Brain microvascular endothelial cell (primary cell): ENCODE measurements around the gene PRPH2.
A peak's percentile ranks its signal among the peaks of the same experiment; 100 is the strongest.

Experiments
- DNase-seq: peaks from one replicate; pipeline ENCODE4 v3.0.0-alpha.2; 2020
- H3K27ac ChIP-seq: fragments of 250-450 bp; sonication (Bioruptor Pico); 2 replicates; pipeline ENCODE4 v1.5.1; 2020; ENCODE audit warnings: mild to moderate bottlenecking, moderate library complexity
- H3K27me3 ChIP-seq: fragments of 250-450 bp; sonication (Bioruptor Pico); replicated peaks from 2 replicates; pipeline ENCODE4 v1.5.1; 2020; ENCODE audit warnings: mild to moderate bottlenecking
- H3K36me3 ChIP-seq: fragments of 250-450 bp; sonication (Bioruptor Pico); replicated peaks from 2 replicates; pipeline ENCODE4 v1.5.1; 2020; ENCODE audit warnings: mild to moderate bottlenecking
- H3K4me3 ChIP-seq: 2 replicates; pipeline ENCODE4 v1.5.1; 2011; ENCODE audit warnings: low read depth, mild to moderate bottlenecking, control low read depth, low read length, moderate library complexity
- CTCF ChIP-seq: IDR thresholded peaks from 2 replicates; pipeline ENCODE4 v1.5.1; 2011; ENCODE audit warnings: low read depth, mild to moderate bottlenecking, moderate library complexity, low read length, control low read depth, inconsistent platforms; ENCODE audit errors: missing control alignments
- in situ Hi-C: cut with HindIII; loops from 2 replicates; pipeline ENCODE4 v1.10.0; 2017; ENCODE audit warnings: low sequenced_read_pairs, low pct_ligation_motif_present

Gene PRPH2

GRCh38 chr6:42756722-42757121 lies 34.3 kb upstream of the PRPH2 start:
- no peak for TF ChIP-seq CTCF

DNA sequence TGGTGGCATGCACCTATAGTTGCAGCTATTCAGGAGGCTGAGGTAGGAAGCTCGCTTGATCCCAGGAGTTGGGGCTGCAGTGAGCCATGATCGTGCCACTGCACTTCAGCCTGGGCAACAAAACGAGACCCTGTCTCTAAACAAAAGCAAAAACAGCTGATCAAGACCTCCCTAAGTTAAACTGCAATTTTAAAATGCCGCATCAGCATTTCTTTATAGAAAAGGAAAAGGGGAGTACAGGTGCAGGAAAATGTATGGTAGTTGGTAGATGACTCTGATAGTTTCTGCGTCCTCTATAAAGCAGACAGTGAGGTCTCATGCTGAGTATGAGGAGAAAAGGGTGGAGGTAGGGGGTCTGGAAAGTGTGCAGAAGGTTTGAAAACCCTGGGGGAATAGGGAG lies 32.4 kb upstream of the PRPH2 start:
- no peak for TF ChIP-seq CTCF
- in situ Hi-C loops = no loop called here
- H3K27ac ChIP-seq = no peak overlapping the region
- H3K4me3 ChIP-seq = no peak overlapping the region
- H3K36me3 ChIP-seq = no peaks in the 10 kb centered on the region
- H3K27me3 ChIP-seq = no peaks in the 10 kb centered on the region
- DNase-seq = no peak

More at GRCh38 chr6:42756722-42757121, 34.3 kb upstream of the PRPH2 start:
- Histone ChIP-seq H3K27me3 (no peaks in the 10 kb centered on the region), H3K4me3 (no peak overlapping the region), H3K36me3 (no peaks in the 10 kb centered on the region), H3K27ac (no peak overlapping the region)
- in situ Hi-C loops = no loop called here
- no peak for DNase-seq

DNA sequence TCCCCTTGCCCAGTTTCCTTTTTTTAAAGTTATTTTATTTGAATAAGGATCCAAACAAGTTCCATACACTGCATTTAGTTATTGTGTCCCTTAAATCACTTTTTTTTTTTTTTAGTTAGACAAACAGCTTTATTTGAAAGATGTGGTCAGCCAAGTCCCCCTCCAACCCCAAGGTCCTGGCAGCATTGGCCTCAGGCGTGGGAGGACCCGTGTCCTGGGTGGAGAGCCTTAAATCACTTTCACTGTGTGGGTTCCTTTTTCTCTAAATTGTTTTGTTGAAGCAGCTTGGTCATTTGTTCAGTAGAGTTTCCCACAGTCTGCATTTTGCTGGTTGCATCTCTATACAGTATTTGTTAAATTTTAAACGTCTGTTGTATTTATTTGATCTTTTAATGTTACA lies 28.7 kb upstream of the PRPH2 start:
- DNase-seq = no peak
- Histone ChIP-seq H3K36me3 (no peaks in the 10 kb centered on the region), H3K4me3 (no peak overlapping the region), H3K27ac (no peak overlapping the region), H3K27me3 (no peaks in the 10 kb centered on the region)
- in situ Hi-C loops = no loop called here
- no peak for TF ChIP-seq CTCF

- H3K4me3 ChIP-seq = no peak overlapping the region
- no peak for DNase-seq
- H3K27me3 ChIP-seq = no peaks in the 10 kb centered on the region
- no peak overlapping the region for H3K27ac ChIP-seq
- no peak for TF ChIP-seq CTCF
- in situ Hi-C loops = no loop called here
- no peaks in the 10 kb centered on the region for H3K36me3 ChIP-seq
Measured at GRCh38 chr6:42748203-42748898, 26.0 kb upstream of the PRPH2 start.

DNA sequence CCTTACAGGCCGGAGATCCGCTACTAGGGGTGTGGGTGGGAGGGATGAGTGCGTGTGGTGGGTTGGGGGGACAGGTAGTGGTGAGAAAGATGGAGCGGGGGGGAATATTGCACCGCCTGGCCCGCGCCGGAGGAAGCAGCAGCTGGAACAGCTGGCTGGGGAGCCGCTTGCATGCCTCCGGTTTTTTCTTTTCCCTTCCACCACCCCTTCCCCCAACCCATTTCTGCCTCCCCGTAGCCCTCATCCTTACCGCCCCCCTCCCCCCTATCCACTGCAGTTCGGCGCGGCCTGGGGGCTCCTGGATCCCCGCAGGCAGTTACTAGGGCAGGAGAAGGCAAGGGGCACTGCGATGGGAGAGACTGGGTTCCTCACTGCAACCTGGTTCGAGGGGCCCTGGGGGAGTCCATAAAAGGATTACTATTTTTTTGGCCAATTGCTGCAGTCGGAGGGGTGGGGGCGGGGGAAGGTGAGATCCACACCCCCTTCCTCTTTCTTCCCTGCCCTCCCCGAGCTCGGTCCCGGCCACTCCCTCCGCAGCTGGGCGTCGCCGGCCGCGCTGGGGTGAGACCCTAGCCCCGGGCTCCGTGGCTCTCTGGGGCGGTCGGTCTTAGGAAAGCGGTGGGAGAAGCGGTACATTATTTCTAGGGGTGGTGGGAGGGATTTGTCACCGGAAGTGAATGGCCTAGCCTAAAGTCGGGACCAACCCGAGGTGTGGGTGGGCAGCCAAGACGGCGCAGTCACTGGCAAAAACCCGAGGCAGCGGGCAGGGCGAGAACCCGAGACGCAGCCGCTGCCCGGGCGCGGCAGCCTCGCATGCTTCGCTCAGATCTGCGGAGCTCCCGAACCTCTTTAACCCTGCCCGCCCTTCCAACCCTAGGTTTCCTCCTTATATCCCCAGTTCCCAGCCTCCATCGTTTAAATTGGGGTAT lies 24.3 kb upstream of the PRPH2 start:
- Histone ChIP-seq H3K4me3 (peak overlapping the region; percentile 71), H3K27ac (peak overlapping the region; percentile 89), H3K27me3 (no peaks in the 10 kb centered on the region), H3K36me3 (no peaks in the 10 kb centered on the region)
- in situ Hi-C loops = no loop called here
- no peak for TF ChIP-seq CTCF
- DNase-seq = peak; percentile 68
